ENCODE data around the gene ZNF530.

The ZNF530 gene

GRCh38 chr19:57655443-57655842, 55.8 kb downstream of the ZNF530 start:
- DNase-seq (ENCODE audit: low read depth) = no peak
- H3K4me3 ChIP-seq (ENCODE audit: low read length) = no peak overlapping the region
- no peak for TF ChIP-seq CTCF (conservative IDR thresholded peaks at IDR 0.05; ENCODE audit: low read length)

GRCh38 chr19:57656346-57656745, 56.7 kb downstream of the ZNF530 start:
- no peak overlapping the region for H3K4me3 ChIP-seq (ENCODE audit: low read length)
- no peak for TF ChIP-seq CTCF (conservative IDR thresholded peaks at IDR 0.05; ENCODE audit: low read length)
- no peak for DNase-seq (ENCODE audit: low read depth)

Data from AG10803 (cell line).